Retinal pigment epithelial cell (primary cell): ENCODE results near the gene CAPN13.

Source experiments
- DNase-seq: peaks from one replicate; pipeline ENCODE4 v3.0.0-alpha.2; 2010; ENCODE audit warnings: low read depth
- H3K4me3 ChIP-seq: 2 replicates; pipeline ENCODE4 v1.5.1; 2011; ENCODE audit warnings: mild to moderate bottlenecking, low read length, control low read depth, moderate library complexity
- TF ChIP-seq, protein P1 (sequence below): conservative IDR thresholded peaks from 2 replicates; pipeline ENCODE4 v1.5.1; 2011; ENCODE audit warnings: low read depth, low read length, control low read depth, inconsistent platforms

CAPN13 gene, protein sequence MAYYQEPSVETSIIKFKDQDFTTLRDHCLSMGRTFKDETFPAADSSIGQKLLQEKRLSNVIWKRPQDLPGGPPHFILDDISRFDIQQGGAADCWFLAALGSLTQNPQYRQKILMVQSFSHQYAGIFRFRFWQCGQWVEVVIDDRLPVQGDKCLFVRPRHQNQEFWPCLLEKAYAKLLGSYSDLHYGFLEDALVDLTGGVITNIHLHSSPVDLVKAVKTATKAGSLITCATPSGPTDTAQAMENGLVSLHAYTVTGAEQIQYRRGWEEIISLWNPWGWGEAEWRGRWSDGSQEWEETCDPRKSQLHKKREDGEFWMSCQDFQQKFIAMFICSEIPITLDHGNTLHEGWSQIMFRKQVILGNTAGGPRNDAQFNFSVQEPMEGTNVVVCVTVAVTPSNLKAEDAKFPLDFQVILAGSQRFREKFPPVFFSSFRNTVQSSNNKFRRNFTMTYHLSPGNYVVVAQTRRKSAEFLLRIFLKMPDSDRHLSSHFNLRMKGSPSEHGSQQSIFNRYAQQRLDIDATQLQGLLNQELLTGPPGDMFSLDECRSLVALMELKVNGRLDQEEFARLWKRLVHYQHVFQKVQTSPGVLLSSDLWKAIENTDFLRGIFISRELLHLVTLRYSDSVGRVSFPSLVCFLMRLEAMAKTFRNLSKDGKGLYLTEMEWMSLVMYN

DNA sequence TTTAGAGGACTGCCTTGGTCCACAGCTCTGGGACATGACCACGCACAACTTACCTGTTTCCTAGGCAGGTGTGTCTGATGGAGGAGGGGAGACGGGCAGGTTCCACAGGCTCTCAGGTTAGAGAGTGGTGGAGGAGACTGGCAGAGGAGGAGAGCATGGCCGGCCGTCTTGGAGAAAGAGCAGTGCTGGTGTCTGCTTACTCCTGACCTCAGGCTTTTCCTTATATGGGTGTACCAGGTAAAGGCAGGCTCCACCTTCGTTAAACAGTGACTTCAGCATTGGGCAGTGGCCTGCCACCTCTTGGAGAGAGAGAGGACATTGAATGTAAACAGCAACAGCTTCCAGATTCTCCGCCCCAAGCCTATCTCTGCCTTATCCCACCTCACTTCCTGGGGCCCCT, at the start of gene CAPN13:
CAPN13 (minus strand) TSS at position 198 of the 400 bp plus-strand sequence. CDS start 20,121 bp downstream, outside the sequence.
- TF ChIP-seq, protein P1, sequence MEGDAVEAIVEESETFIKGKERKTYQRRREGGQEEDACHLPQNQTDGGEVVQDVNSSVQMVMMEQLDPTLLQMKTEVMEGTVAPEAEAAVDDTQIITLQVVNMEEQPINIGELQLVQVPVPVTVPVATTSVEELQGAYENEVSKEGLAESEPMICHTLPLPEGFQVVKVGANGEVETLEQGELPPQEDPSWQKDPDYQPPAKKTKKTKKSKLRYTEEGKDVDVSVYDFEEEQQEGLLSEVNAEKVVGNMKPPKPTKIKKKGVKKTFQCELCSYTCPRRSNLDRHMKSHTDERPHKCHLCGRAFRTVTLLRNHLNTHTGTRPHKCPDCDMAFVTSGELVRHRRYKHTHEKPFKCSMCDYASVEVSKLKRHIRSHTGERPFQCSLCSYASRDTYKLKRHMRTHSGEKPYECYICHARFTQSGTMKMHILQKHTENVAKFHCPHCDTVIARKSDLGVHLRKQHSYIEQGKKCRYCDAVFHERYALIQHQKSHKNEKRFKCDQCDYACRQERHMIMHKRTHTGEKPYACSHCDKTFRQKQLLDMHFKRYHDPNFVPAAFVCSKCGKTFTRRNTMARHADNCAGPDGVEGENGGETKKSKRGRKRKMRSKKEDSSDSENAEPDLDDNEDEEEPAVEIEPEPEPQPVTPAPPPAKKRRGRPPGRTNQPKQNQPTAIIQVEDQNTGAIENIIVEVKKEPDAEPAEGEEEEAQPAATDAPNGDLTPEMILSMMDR, result no peak
- H3K4me3 ChIP-seq, result no peak within 1 kb of the TSS
- no peak for DNase-seq

DNA sequence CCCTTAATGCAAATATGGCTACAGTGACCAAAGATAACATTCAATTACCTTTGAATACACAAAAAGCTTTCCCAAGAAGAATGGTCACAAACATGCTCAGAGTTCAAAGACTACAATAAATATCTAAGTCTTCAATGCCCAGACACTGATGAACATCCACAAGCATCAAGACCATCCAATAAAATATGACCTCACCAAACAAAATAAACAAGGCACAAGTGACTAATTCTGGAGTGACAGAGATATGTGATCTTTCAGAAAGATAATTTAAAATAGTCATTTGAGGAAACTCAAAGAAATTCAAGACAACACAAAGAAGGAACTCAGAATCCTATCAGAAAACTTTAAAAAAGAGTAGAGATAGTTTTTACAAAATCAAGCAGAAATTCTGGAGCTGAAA, 40.6 kb upstream of the CAPN13 start:
- TF ChIP-seq, protein P1, result no peak
- DNase-seq, result no peak
- H3K4me3 ChIP-seq, result no peak overlapping the region

DNA sequence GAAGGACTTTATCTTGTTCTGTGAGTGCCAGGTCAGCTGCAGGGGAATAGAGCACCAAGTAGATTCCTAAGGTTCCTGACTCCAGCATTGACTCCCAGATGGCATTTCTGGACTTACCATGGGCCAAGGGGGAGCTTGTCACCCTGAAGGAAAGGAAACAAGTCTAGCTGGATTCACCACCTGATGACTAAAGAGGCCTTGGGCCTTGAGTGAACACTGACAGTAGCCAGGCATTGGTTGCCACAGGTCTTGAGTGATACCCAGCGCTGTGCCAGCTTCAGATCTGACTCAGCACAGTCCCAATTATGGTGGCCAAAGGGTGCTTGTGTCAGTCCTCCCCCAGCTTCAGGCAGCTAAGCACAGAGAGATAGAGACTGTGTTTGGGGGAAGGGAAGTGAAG, 40.1 kb upstream of the CAPN13 start:
- TF ChIP-seq, protein P1, result no peak
- no peak overlapping the region for H3K4me3 ChIP-seq
- no peak for DNase-seq

DNA sequence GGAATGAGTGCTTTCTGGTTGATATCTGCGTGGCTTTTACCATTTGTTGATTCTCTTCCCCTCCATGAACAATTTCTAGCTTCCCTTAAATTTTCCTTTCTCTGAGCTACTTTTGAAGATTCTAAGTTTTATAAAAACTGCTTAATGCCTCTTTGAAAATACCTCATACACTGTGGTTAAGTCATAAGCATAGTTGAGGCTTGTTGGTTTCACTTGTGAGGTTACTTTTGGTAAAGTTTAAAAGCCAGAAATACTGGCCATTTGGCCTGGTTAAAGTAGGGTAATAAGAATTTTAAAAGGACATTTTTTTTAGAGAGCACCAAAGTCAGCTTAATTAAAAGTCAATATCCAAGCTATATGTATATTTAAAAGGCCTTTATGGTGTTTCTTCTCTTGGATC, 21.3 kb upstream of the CAPN13 start:
- TF ChIP-seq, protein P1, result no peak
- no peak for DNase-seq
- no peak overlapping the region for H3K4me3 ChIP-seq

DNA sequence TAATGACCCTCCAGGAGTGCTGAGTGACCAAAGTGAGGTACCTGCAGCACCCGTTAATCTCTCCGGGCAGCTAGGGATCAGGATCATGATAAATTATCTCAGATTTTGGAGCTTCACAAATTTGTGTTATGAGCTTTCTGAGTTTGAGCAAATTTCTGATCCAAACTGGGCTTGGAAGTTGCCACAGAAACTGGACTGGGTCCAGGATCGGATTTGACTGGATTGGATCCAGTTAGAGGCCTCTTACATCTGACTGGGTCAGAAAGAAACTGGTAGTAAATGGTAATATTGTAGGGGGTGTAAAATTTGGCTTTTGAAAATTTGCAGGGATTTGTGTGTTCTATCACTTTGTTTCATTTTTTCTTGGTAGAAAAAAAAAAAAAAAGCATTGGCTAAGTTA, 19.7 kb upstream of the CAPN13 start:
- H3K4me3 ChIP-seq, result no peak overlapping the region
- DNase-seq, result no peak
- TF ChIP-seq, protein P1, result no peak

DNA sequence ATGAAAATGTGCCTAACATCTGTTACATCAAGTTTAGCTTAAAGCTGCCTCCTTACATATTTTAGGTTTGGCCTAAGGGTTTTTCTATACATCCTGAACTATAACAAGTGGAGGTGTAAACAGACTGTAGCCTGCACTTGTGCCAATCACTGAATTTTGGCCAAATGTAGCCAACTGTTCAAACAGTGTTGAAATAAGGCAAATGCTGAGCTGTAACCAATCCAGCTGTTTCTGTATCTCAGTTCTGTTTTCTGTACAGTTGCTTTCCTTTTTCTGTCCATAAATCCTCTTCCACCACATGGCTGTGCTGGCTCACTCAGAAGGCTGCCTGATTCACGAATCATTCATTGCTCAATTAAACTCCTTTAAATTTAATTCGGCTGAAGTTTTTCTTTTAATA, 19.2 kb upstream of the CAPN13 start:
- TF ChIP-seq, protein P1, result no peak
- no peak for DNase-seq
- H3K4me3 ChIP-seq, result no peak overlapping the region

DNA sequence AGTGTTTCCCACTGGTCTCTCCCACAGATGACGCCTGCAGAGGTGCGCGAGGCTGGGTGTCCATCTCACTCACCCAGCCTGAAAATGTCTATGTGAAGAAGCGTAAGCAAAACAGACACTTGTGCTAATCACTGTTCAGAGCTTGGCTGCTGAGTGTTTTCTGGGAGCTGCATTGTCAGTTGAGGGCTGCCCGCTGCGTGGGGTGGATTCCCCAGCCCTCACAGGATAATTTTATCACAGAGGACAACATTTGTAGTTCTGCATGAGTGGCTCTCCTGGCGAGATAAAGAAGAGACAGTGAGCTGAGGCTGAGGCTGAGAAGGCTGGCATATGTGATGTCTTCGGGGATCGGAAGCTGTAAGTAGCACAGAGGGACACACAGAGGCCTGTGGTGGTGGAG, 16.2 kb upstream of the CAPN13 start:
- no peak for DNase-seq
- TF ChIP-seq, protein P1, result no peak
- H3K4me3 ChIP-seq, result no peak overlapping the region
